NCI-H69 (cell line): ENCODE measurements around the gene FBXO34.

Experiments used
- DNase-seq: peaks from one replicate; lab custom pipeline; 2025; lab: John Stamatoyannopoulos, UW

FBXO34 gene

DNA sequence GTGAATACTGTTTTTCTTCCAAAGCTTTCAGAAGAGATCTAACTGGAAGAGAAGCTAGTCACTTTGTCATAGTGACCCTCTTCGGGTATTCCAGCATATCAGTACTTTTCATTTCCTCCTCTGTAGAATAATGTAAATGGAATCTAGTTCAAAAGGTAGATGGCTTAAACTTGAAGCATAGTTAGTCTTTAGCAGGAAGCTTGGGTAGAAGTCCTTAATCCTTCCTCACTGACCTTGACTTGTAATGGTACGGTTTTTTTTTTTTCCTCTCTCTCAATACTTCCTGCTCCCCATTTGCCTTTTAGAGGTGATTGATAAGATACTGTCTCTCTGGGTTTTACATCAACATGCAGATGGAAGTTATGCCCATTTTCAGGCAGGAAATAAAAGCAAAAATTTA is 1.7 kb downstream of the FBXO34 start:
- peak; percentile 28 for DNase-seq

DNA sequence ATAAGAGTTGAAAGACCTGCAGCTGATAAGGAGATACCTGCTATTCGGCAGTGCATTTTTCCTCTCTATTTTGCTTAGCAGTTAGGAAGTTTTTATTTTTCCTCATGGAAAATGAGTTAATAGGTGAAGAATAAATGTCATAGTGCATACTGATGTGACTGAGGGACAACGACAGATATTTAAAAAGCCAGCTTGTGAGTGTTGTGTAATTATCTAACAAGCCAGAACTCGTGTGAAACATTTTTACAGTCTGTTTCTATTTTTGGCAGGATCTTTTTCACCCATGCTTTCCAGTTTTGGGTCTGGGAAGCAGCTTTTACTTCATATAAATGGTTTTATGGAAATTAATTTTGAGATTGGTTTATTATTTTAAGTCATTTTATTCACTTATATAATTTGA is 2.9 kb downstream of the FBXO34 start:
- DNase-seq, result peak; percentile 15

DNA sequence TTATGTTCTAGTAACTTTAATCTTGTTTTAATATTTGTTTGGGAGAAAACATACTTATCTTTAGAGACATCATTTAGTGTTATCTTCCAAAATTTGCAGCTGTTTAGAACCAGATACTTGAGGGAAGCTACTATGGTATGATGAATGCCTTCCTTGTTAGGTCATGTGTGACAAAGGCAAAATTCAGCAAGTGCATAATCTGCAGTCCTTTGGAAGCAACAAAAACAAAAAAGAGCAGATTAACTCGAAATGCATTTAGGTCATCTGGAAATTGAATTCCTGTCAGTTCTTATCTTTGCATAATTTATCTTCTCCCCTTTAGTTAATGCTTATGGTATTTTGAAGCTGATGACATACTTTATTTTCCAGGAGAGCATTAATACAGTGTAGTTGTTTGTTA is 3.5 kb downstream of the FBXO34 start:
- peak; percentile 8 for DNase-seq

DNA sequence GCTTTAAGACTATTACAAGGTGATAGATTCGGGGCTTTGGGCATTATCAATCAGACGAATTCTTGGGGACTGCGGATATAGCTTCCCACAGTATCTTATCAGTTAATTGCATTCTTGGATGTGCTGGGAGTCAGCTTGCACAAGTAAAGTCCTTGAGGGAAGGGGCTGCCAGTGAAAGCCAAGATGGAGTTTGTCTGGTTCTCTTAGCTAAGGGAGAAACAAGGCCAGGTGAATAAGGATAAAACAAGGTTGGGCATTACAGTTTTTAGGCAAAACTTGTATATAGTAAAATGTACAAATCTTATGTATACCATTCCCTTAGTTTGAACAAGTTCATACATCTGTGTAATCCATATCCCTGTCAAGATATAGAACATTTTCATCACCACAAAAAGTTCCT is 5.5 kb downstream of the FBXO34 start:
- no peak for DNase-seq

DNA sequence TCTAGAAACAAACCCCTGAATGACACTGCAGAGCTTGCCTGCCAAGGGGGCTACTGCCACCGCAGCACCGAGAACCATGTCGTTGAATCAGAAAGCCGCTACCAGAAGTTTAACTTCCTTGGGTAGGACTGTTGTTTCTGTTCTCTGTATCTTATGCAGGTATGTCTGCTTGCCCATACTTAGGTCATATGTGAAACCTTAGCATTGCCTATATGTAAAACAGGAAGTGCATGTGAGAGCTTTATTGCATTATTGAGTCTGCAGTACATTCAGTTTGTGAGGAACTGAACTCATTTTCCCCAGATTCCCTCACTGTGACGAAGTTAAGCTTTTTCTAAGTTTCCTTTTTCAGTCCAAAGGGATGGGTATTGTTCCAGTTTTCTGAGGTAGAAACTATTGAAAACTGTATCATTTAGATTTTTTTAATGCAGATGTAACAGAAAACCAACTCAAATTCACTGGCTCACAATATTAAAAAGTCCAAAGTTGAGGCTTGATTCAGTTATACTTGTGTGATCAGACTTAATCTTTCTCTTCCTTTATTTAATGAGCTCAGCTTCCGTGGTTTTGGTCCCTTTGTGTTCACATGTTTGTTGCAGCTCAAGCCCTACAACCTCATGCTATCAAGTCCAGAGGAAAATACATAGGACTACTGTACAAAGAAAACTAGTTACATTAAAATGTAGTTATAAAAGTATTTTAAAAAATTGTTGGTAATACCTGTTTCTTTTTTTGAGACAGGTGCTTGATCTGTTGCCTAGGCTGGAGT is 6.9 kb downstream of the FBXO34 start:
- no peak for DNase-seq

DNA sequence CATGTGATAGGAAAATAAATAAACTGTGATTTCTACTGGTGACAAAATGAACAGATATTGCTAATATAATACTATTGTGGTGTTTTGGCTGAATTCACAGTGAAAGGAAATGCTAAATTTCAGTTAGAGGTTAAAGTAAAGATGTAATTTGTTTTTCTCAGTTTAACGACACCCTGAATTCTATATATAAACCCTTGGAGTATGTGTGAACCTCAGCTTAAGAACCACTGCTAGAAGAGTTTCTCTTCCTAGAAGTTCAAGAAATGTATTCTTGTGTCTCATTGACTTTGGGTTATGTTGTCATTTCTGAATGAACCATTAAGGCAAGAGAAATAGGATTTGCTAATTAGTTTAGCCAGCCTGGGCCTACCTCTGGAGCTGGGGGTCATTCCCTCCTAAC is 8.2 kb downstream of the FBXO34 start:
- DNase-seq, result no peak

DNA sequence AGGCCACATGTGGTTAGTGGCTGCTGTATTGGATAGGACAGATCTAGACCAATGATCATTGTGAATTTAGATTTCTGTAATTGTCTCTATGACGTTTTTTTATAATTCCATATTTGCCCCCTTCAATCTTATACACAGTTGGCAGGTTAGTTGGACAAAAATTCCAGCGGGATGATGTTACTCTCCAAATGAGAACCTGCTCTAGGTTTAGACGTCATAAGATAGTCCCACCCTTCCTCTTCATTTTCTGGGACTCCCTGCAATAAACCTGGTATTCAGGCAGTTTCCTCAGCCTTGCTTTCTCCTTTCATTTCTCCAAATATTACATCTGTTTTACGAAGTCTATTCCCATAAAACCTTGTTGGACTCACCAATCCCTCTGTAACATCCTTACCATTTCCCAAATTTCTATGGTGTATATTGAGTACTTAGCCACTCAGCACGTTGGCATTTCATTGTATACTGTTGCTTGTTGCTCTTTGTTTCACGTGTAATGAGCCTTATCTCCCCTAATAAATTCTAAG is 10.2 kb downstream of the FBXO34 start:
- DNase-seq, result peak; percentile 32

DNA sequence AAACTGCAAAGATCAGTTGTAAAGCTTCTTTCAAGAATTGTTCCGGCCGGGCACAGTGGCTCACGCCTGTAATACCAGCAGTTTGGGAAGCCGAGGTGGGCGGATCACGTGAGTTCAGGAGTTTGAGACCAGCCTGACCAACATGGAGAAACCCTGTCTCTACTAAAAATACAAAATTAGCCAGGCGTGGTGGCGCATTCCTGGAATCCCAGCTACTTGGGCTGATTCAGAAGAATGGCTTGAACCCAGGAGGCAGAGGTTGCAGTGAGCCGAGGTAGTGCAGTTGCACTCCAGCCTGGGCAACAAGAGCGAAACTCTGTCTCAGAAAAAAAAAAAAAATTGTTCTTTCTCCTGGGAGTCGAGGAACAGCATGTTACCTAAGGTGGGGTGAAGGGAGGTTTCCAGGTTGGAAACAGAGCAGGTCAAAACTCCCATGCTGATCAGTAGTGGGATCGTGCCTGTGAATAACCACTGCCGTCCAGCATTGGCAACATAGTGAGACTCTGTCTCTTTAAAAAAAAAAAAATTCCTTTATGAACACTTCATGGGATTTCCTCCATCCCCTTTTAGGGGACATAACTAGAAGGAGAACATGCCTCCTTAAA is 13.9 kb downstream of the FBXO34 start:
- DNase-seq, result no peak

DNA sequence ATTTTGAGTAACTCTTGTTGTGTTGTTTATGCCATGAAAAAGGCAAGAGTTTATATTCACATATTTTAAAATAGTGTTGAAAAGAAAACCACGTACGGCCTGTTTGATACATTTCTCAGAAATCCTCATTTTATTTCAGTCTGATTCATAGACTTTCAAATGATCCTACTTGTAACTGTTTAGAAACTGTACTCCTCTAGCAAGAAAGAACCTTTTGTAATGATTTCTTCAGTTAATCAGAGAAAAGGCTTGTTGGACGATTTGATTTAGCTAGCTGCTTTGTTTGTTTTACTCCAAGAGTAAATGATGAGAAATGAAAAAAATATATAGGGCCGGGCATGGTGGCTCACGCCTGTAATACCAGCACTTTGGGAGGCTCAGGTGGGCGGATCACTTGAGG is 17.2 kb downstream of the FBXO34 start:
- DNase-seq, result no peak

DNA sequence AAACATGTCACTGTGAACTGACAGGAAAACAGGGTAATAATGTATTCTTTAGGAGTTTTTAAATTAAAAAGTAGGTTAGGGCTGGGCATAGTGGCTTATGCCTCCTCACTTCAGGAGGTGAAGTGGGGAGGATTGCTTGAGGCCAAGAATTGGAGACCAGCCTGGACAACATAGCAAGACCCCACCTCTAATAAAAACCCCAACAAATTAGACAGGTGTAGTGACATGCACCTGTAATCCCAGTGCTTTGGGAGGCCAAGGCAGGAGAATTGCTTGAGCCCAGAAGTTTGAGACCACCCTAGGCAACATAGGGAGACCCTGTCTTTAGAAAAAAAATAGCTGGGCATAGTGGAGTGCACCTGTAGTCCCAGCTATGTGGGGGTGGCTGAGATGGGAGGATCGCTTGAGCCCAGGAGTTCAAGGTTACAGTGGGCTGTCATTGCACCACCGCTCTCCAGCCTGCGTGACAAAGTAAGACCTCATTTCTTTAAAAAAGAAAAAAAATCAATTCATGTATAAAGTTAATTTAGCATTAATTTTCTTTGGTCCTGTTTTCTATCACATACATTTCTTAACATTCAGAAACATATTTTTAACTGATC is 20.4 kb downstream of the FBXO34 start:
- no peak for DNase-seq

DNA sequence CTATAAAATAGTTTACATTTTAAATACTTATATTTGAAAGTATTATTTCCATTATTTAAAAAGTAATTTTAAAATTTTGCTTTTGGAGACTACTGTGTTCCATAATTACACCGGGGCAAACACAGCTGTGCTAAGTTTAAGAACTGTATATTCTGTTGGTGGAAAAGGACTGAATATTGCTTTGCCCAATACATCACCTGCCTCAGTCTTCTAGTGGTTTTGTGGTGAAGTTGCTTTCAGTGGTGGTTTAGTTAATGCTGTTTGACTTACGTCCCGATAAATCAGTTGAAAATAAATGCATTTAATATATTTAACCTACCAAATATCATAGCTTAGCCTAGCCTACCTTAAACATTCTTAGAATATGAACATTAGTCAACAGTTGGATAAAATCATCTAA is 23.4 kb downstream of the FBXO34 start:
- DNase-seq, result no peak

DNA sequence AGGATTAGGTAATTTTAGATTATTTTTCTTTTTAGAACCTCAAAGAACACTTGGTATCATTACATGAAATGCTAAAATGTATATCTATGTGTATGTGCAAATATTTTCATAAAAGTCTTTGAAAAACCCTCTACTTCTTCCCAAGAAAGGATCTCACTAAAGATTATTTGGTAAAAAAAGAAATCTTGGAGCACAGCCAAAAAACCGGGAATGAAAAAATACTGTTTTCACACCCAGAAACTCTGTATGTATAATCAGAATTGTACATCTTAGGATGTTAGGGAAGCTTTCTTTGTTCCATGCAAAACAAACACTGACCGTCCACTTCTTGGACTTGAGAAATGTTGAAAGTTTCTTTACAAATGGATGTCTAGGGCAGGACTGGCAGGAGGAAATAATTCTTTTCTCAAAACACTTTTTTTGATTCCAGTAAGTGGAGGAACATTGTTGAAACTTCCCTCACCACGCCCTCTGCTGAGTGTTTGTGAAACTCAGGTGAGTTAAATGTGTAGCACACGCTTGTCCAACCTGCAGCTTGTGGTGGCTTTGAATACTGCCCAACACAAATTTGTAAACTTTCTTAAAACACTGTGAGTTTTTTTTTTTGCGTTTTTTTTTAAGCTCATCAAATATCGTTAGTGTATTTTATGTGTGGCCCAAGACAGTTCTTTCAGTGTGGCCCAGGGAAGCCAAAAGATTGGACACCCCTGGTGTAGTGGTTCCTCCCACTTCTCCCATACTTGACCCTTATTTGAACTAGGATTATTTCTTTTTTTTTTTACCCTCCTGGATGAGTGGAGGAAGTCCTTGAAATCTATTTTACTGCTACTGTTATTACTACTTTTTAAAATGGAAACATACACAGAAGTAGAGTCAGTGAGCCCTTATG is 26.6 kb downstream of the FBXO34 start:
- DNase-seq, result peak; percentile 40

DNA sequence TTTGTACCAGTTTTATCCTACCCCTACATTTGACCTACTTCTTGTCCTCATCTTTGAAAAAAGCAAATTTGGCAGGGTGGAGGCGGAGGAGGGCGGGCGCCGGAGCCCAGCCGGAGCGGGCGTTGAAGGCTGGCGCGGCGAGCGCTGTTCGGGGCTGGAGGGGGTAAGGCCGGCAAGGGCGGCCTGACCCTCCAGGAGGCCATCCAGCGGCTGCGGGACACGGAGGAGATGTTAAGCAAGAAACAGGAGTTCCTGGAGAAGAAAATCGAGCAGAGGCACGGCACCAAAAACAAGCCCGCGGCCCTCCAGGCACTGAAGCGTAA is 27.2 kb downstream of the FBXO34 start:
- no peak for DNase-seq

DNA sequence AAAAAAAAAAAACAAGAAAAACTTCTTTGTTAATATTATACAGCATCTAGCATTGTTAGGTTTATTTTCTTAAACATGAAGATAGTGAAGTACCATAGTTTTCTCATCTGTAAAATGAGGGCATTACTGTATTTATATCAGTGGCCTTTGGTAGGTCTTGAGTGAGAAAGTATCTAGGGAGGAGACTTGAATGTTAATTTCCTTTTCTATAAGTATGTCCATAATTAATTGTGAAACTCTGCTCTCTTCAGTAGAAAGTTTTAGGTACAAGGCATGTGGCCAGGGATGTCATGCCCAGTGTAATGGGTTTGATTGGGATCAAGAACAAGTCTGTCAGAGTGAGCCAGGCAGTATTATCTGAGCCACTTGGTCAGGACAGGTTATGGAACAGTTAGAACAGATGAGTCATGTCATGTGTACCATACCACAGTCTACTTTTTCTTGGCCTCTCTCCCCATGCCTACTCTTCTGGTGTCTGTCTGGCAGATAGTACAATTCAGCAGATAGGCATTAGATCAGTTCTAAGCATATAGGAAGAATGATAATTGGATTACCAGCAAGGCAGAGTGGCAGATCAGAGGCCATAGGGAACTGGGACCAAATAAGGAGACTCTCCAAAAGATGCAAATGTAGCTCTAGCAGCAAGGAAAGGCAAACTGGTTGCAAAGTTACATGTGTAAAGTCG is 30.4 kb downstream of the FBXO34 start:
- peak; percentile 52 for DNase-seq

DNA sequence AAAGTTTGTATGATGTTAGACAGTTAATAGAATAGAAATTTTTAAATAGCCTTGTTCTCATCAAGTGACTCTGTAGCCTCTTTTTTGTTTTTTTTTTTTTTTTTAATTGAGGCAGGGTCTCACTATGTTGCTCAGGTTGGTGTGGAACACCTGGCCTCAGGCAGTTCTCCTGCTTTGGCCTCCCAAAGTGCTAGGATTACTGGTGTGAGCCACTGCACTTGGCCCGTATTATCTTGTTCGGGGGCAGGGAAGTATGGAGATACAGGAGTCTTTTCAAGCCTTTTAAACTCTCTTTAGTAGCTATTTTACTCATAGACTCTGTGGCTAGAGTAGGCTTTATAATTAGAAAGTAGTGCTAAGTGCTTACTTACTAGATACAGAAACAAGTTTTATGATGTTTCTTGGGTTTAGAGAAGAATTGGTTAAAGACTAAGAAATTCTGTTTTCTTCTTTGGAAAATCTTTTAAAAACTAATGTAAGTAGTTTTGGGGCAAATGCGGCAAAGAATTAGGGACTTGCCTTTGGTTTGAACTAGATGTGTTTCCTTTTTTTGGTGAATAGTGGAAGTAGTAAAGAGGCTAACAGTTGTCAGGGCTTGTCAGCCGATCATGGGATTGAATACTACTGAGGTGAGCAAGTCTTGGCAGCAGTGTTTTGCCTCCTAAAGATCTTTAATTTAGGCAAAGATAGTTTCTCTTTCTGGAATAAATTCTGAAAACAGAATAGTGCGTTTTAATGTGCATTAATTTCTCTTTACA is 31.3 kb downstream of the FBXO34 start:
- peak; percentile 67 for DNase-seq

DNA sequence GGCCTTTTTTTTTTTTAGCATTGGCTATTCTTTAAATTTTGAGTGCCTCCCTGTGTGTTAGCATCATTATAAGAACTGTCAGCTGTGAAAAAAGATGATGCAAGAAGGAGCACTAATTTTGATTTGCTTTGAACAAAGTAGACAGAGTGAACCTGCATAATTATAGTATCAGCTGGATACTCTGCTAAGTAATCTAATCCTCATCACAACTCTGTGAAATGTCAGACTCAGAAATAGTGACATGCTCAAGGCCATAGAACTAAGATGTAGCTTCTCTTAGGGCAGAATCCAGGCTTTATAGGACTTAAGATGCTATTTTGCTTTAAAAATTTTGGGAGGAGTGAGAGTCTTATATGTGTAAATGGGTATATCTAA is 31.9 kb downstream of the FBXO34 start:
- peak; percentile 87 for DNase-seq

DNA sequence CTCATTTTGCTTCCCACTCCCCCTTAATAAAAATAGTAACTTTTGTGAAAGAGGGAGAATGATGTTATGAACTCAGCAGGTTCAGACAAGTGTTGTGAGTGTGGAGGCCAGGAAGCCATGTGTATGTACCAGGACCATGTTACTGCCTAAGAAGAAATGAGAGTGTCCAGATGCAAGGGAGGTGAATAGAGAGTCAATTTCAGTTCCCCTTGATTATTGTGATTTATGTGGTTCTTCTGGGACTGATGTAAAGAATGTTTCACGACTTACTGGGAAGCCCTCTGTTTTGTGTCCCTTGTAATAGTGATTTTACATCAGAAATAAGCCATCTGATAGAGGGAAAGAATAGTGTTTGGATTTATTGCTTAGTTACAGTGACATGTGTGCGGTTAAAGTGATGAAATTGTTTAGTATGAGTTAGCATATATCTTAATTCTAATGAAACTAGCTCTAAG is 32.5 kb downstream of the FBXO34 start:
- peak; percentile 76 for DNase-seq

DNA sequence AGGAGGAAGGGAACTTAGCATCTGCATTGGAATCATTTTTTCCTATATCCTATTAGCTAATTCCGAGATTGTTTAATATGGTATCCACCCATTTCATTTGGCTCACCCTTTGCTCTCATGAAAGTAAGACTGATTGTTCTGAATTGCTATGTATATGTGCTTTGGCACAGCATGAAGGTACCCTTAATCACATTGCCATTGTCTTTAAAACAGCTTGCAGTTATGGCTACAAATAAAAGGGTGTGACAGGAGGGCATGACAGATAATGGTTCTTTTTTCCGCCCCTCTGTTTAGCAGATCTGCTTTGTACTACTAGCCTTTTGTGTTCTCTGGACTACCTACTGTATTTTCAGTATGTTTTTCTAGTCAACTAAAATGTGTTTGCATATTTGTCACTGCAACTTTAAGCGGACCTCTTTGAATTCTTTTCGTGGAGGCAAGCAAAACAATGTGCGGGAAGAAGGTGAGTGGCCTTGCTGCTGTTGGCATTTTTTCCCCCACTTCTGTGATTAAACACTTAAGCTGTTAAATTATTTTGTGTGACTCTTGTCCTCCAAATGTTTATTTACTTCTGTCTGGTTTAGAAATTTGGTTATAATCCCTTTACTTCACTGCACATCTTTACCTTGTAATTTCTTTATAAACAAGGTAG is 35.8 kb downstream of the FBXO34 start:
- peak; percentile 98 for DNase-seq

DNA sequence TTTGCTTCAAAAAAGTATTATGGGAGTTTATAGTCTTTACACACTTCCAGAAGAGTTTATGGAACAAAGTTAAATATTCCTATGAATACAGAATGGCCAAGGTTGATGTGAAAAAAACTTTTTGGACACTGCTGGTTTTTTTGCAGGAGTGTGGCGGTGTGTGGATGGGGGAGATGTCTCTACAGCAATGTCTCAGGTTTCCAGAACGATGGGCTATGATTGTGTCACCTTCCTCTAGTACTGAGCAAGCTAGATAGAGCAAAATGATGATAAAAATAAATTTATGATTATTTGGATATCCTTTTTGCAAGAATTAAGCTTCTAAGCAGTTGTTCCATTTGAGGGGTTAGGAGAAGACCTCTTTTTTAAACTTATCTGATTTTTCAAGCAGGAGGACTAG is 37.9 kb downstream of the FBXO34 start:
- DNase-seq, result no peak

DNA sequence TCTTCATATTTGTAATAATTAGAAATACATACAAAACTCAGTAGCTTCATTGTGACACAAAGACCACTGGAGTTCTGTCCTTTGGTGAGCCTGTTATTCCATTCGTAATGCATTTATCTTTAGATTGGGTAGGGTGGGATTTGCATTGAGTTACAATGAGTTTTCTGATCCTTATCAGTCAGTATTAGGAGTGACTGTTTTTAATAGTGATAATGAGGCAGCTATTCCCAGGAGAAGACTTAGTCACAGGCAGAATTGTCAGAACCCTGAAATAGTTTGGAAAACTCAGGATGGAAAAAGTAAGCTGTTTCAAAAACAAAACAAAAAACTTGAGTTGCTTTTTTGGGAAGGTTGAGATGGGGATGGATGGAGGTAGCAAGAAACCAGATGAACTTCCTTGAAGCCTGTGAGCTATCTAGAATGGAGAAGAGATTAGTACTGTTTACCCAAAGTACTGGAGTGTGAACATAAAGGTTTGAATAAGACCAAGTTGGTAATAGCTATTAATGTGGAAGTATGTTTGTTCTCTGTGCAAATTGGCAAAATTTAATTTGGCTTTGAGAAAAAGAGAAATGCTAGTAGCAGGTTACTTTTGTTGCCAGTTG is 38.6 kb downstream of the FBXO34 start:
- DNase-seq, result no peak
